ENCODE results near the gene PUM1. TPM values are rescaled to one million over a fixed set of nuclear protein-coding genes. Genes with fewer than 3 reads are reported as not detected.

Gene PUM1
- total RNA-seq, 1 donor from 2014 or later: 42.4 TPM

GRCh38 chr1:31082385-31082784 lies 16.9 kb upstream of the PUM1 start:
- no peak for DNase-seq (ENCODE audit: low read depth)
- no peak overlapping the region for H3K4me3 ChIP-seq (ENCODE audit: low read depth, low read length)
- no peak for TF ChIP-seq CTCF (conservative IDR thresholded peaks at IDR 0.05; ENCODE audit: low read depth, low read length)

- no peak for DNase-seq (ENCODE audit: low read depth)
- no peak overlapping the region for H3K4me3 ChIP-seq (ENCODE audit: low read depth, low read length)
- no peak for TF ChIP-seq CTCF (conservative IDR thresholded peaks at IDR 0.05; ENCODE audit: low read depth, low read length)
These were observed 7.5 kb upstream of the PUM1 start for GRCh38 chr1:31073044-31073443.

- H3K4me3 ChIP-seq (ENCODE audit: low read depth, low read length): no peak overlapping the region
- no peak for DNase-seq (ENCODE audit: low read depth)
- TF ChIP-seq CTCF (conservative IDR thresholded peaks at IDR 0.05; ENCODE audit: low read depth, low read length): no peak
These were observed 6.8 kb upstream of the PUM1 start for GRCh38 chr1:31072304-31072746.

- DNase-seq (ENCODE audit: low read depth): no peak
- no peak for TF ChIP-seq CTCF (conservative IDR thresholded peaks at IDR 0.05; ENCODE audit: low read depth, low read length)
- no peak overlapping the region for H3K4me3 ChIP-seq (ENCODE audit: low read depth, low read length)
These were observed 3.9 kb upstream of the PUM1 start for GRCh38 chr1:31069392-31069791.

- TF ChIP-seq CTCF (conservative IDR thresholded peaks at IDR 0.05; ENCODE audit: low read depth, low read length): no peak
- no peak for DNase-seq (ENCODE audit: low read depth)
- H3K4me3 ChIP-seq (ENCODE audit: low read depth, low read length): peak overlapping the region; percentile 97
These were observed 703 bp downstream of the PUM1 start for GRCh38 chr1:31064718-31065309.

GRCh38 chr1:31064111-31064717 lies 1.3 kb downstream of the PUM1 start:
- no peak for TF ChIP-seq CTCF (conservative IDR thresholded peaks at IDR 0.05; ENCODE audit: low read depth, low read length)
- no peak for DNase-seq (ENCODE audit: low read depth)
- H3K4me3 ChIP-seq (ENCODE audit: low read depth, low read length): peak overlapping the region; percentile 97

GRCh38 chr1:31063631-31064030 lies 1.9 kb downstream of the PUM1 start:
- peak overlapping the region; percentile 97 for H3K4me3 ChIP-seq (ENCODE audit: low read depth, low read length)
- no peak for DNase-seq (ENCODE audit: low read depth)
- TF ChIP-seq CTCF (conservative IDR thresholded peaks at IDR 0.05; ENCODE audit: low read depth, low read length): no peak
